CD8-positive, alpha-beta memory T cell (primary cell): ENCODE results near the gene ANKRD40CL. TPM values are rescaled to one million over a fixed set of nuclear protein-coding genes. Genes with fewer than 3 reads are reported as not detected.
A peak's percentile ranks its signal among the peaks of the same experiment; 100 is the strongest.

Source experiments
- CTCF ChIA-PET: fragments of 350-600 bp; sonication (Branson Sonifier 250); formaldehyde crosslinking; loops from one replicate; lab custom pipeline; 2021; ENCODE audit warnings: antibody characterized with exemption; lab: Charles Lee
- POLR2A ChIA-PET: fragments of 350-600 bp; sonication (Branson Sonifier 250); formaldehyde crosslinking; loops from one replicate; lab custom pipeline; 2021; ENCODE audit warnings: antibody characterized with exemption; lab: Charles Lee
- DNase-seq, 5 donors: peaks; one replicate each; pipeline versions ENCODE4 v3.0.0 to v3.0.0-alpha.2; 2020 to 2022; ENCODE audit warnings: mixed read lengths in 1 of 5
- H3K27ac ChIP-seq: one replicate; pipeline ENCODE4 v1.7.0; 2013; ENCODE audit warnings: low read depth, mild to moderate bottlenecking, low read length, moderate library complexity
- H3K27me3 ChIP-seq: 2 replicates; pipeline ENCODE4 v1.7.0; 2013; ENCODE audit warnings: low read length, mild to moderate bottlenecking; ENCODE audit not compliant: insufficient read depth, poor library complexity, severe bottlenecking
- H3K36me3 ChIP-seq: 2 replicates; pipeline ENCODE4 v1.7.0; 2013; ENCODE audit warnings: mild to moderate bottlenecking, low read length, moderate library complexity; ENCODE audit not compliant: insufficient read depth
- H3K4me1 ChIP-seq: 2 replicates; pipeline ENCODE4 v1.7.0; 2013; ENCODE audit warnings: mild to moderate bottlenecking, low read length, moderate library complexity; ENCODE audit not compliant: insufficient read depth
- H3K4me3 ChIP-seq: 2 replicates; pipeline ENCODE4 v1.7.0; 2013; ENCODE audit warnings: mild to moderate bottlenecking, low read length
- H3K9me3 ChIP-seq: 2 replicates; pipeline ENCODE4 v1.7.0; 2013; ENCODE audit warnings: mild to moderate bottlenecking, low read length
- H3K27ac Mint-ChIP-seq, 8 donors: one replicate each; pipeline ENCODE4 v1.8.0; 2020 to 2021; ENCODE audit warnings: mixed read lengths in 8 of 8, mild to moderate bottlenecking in 6 of 8, inconsistent platforms in 3 of 8, moderate library complexity in 3 of 8
- H3K27me3 Mint-ChIP-seq, 2 donors: one replicate each; pipeline ENCODE4 v1.8.0; 2020 to 2021; ENCODE audit warnings: mixed read lengths in 2 of 2, mild to moderate bottlenecking in 1 of 2, moderate library complexity in 1 of 2
- H3K36me3 Mint-ChIP-seq, 3 donors: one replicate each; pipeline ENCODE4 v1.8.0; 2020 to 2021; ENCODE audit warnings: mixed read lengths in 3 of 3, inconsistent platforms in 1 of 3, mild to moderate bottlenecking in 1 of 3
- H3K4me1 Mint-ChIP-seq, 3 donors: one replicate each; pipeline ENCODE4 v1.8.0; 2020 to 2021; ENCODE audit warnings: mixed read lengths in 3 of 3, inconsistent platforms in 1 of 3, mild to moderate bottlenecking in 1 of 3
- H3K4me3 Mint-ChIP-seq, 7 donors: one replicate each; pipeline ENCODE4 v1.8.0; 2020 to 2021; ENCODE audit warnings: mixed read lengths in 7 of 7, mild to moderate bottlenecking in 6 of 7, moderate library complexity in 4 of 7, inconsistent platforms in 2 of 7
- H3K9me3 Mint-ChIP-seq, 5 donors: one replicate each; pipeline ENCODE4 v1.8.0; 2020 to 2022; ENCODE audit warnings: mixed read lengths in 5 of 5, mild to moderate bottlenecking in 3 of 5, moderate library complexity in 2 of 5, inconsistent platforms in 1 of 5
- polyA plus RNA-seq: library from polyadenylated mRNA; unstranded; fragments of 300-500 nt; fragmentation: Illumina TruSeq; gene quantifications from one replicate; pipeline ENCODE4 v1.2.3, GENCODE V29; 2021
- total RNA-seq, 2 experiments: library from RNA; stranded (reverse); gene quantifications; one replicate each; pipeline ENCODE4 v1.2.3, GENCODE V29; 2021

The ANKRD40CL gene
- total and polyA plus RNA-seq, 3 experiments from 2014 or later, result not detected

GRCh38 chr17:50767030-50767429 is 288 bp downstream of the ANKRD40CL start:
- Histone ChIP-seq H3K36me3 (no peaks in the 10 kb centered on the region), H3K9me3 (no peaks in the 10 kb centered on the region), H3K4me1 (no peaks in the 10 kb centered on the region), H3K27me3 (no peaks in the 10 kb centered on the region), H3K4me3 (no peak overlapping the region), H3K27ac (no peak overlapping the region)
- peaks cover 14 to 33% of the 10 kb centered on the region in 2 donors for H3K27me3 Mint-ChIP-seq
- ChIA-PET POLR2A (no interaction called here), CTCF (no interaction called here)
- H3K4me3 Mint-ChIP-seq, result no peak overlapping the region
- no peak for DNase-seq
- peaks cover 0 to 1% (median 0%) of the 10 kb centered on the region in 3 donors for H3K36me3 Mint-ChIP-seq
- H3K4me1 Mint-ChIP-seq, result peaks cover 6 to 12% (median 10%) of the 10 kb centered on the region in 3 donors
- no peak overlapping the region for H3K27ac Mint-ChIP-seq
- no peaks in the 10 kb centered on the region for H3K9me3 Mint-ChIP-seq

- H3K27me3 ChIP-seq, result no peaks in the 10 kb centered on the region
- no peaks in the 10 kb centered on the region for H3K4me1 ChIP-seq
- ChIA-PET POLR2A (no interaction called here), CTCF (interaction anchor here (1.1 kb wide), 1 partner anchor 17 kb away, joined by 6 read pairs; no protein-coding TSS in a partner anchor)
- H3K4me3 Mint-ChIP-seq, result no peak overlapping the region
- peaks cover 0 to 1% (median 0%) of the 10 kb centered on the region in 3 donors for H3K36me3 Mint-ChIP-seq
- H3K27me3 Mint-ChIP-seq, result peaks cover 11 to 30% of the 10 kb centered on the region in 2 donors
- no peak overlapping the region for H3K4me3 ChIP-seq
- peaks cover 6 to 10% (median 7%) of the 10 kb centered on the region in 3 donors for H3K4me1 Mint-ChIP-seq
- DNase-seq, result no peak
- H3K9me3 ChIP-seq, result no peaks in the 10 kb centered on the region
- no peaks in the 10 kb centered on the region for H3K36me3 ChIP-seq
- H3K27ac Mint-ChIP-seq, result no peak overlapping the region
- no peaks in the 10 kb centered on the region for H3K9me3 Mint-ChIP-seq
- no peak overlapping the region for H3K27ac ChIP-seq
Observed at GRCh38 chr17:50766222-50767023, 895 bp downstream of the ANKRD40CL start.

- Mint-ChIP-seq H3K4me1 (peaks cover 6 to 10% (median 7%) of the 10 kb centered on the region in 3 donors), H3K4me3 (no peak overlapping the region), H3K36me3 (peaks cover 0 to 1% (median 0%) of the 10 kb centered on the region in 3 donors), H3K27ac (peak overlapping the region in 1 of 8 donors; percentile 46), H3K27me3 (peaks cover 11 to 30% of the 10 kb centered on the region in 2 donors), H3K9me3 (no peaks in the 10 kb centered on the region)
- Histone ChIP-seq H3K27me3 (no peaks in the 10 kb centered on the region), H3K4me3 (no peak overlapping the region), H3K9me3 (no peaks in the 10 kb centered on the region), H3K36me3 (no peaks in the 10 kb centered on the region), H3K4me1 (no peaks in the 10 kb centered on the region), H3K27ac (no peak overlapping the region)
- ChIA-PET POLR2A (no interaction called here), CTCF (interaction anchor here (1.1 kb wide), 1 partner anchor 18 kb away, joined by 6 read pairs; no protein-coding TSS in a partner anchor)
- no peak for DNase-seq
Observed at GRCh38 chr17:50765454-50766221, 1.7 kb downstream of the ANKRD40CL start.

GRCh38 chr17:50764734-50765149 is 2.6 kb downstream of the ANKRD40CL start:
- Mint-ChIP-seq H3K36me3 (peaks cover 0 to 1% (median 0%) of the 10 kb centered on the region in 3 donors), H3K4me3 (no peak overlapping the region), H3K27ac (no peak overlapping the region), H3K4me1 (peaks cover 6 to 10% (median 7%) of the 10 kb centered on the region in 3 donors), H3K9me3 (no peaks in the 10 kb centered on the region), H3K27me3 (peaks cover 11 to 26% of the 10 kb centered on the region in 2 donors)
- Histone ChIP-seq H3K4me1 (no peaks in the 10 kb centered on the region), H3K4me3 (no peak overlapping the region), H3K9me3 (no peaks in the 10 kb centered on the region), H3K27me3 (no peaks in the 10 kb centered on the region), H3K36me3 (no peaks in the 10 kb centered on the region), H3K27ac (no peak overlapping the region)
- CTCF ChIA-PET, result no interaction called here
- POLR2A ChIA-PET, result no interaction called here
- DNase-seq, result no peak

- Mint-ChIP-seq H3K27me3 (peaks cover 11 to 24% of the 10 kb centered on the region in 2 donors), H3K9me3 (no peaks in the 10 kb centered on the region), H3K36me3 (peaks cover 0 to 1% (median 0%) of the 10 kb centered on the region in 3 donors), H3K4me3 (peak overlapping the region in 1 of 7 donors; percentile 79), H3K4me1 (peaks cover 7 to 10% (median 7%) of the 10 kb centered on the region in 3 donors), H3K27ac (no peak overlapping the region)
- no peak for DNase-seq
- Histone ChIP-seq H3K27me3 (no peaks in the 10 kb centered on the region), H3K36me3 (no peaks in the 10 kb centered on the region), H3K27ac (no peak overlapping the region), H3K4me3 (no peak overlapping the region), H3K4me1 (no peaks in the 10 kb centered on the region), H3K9me3 (no peaks in the 10 kb centered on the region)
- CTCF ChIA-PET, result interaction anchor here (1.0 to 2.1 kb wide), 2 partner anchors 16 to 67 kb away, joined by 3 to 5 read pairs; no protein-coding TSS in a partner anchor
- POLR2A ChIA-PET, result interaction anchor here (1.1 kb wide), 1 partner anchor 16 kb away, joined by 11 read pairs; no protein-coding TSS in a partner anchor
Observed at GRCh38 chr17:50763716-50764475, 3.4 kb downstream of the ANKRD40CL start.

- ChIA-PET CTCF (interaction anchor here (1.1 to 2.1 kb wide), 3 partner anchors 14 to 68 kb away, joined by 3 to 5 read pairs (median 4); no protein-coding TSS in a partner anchor), POLR2A (no interaction called here)
- no peak for DNase-seq
- H3K27me3 ChIP-seq, result no peaks in the 10 kb centered on the region
- Mint-ChIP-seq H3K4me1 (peaks cover 7 to 10% (median 9%) of the 10 kb centered on the region in 3 donors), H3K27ac (no peak overlapping the region), H3K9me3 (no peaks in the 10 kb centered on the region), H3K4me3 (peak overlapping the region in 1 of 7 donors; percentile 40), H3K36me3 (no peaks in the 10 kb centered on the region), H3K27me3 (peaks cover 8 to 20% of the 10 kb centered on the region in 2 donors)
- H3K36me3 ChIP-seq, result no peaks in the 10 kb centered on the region
- H3K27ac ChIP-seq, result no peak overlapping the region
- H3K4me3 ChIP-seq, result no peak overlapping the region
- H3K4me1 ChIP-seq, result no peaks in the 10 kb centered on the region
- no peaks in the 10 kb centered on the region for H3K9me3 ChIP-seq
Observed at GRCh38 chr17:50762177-50762576, 5.1 kb downstream of the ANKRD40CL start.

GRCh38 chr17:50758989-50759544 is 8.3 kb downstream of the ANKRD40CL start:
- POLR2A ChIA-PET, result interaction anchor here (0.6 kb wide), 1 partner anchor 273 kb away, joined by 3 read pairs; no protein-coding TSS in a partner anchor
- CTCF ChIA-PET, result no interaction called here
- Histone ChIP-seq H3K9me3 (no peaks in the 10 kb centered on the region), H3K4me1 (no peaks in the 10 kb centered on the region), H3K4me3 (no peak overlapping the region), H3K27me3 (no peaks in the 10 kb centered on the region), H3K27ac (no peak overlapping the region), H3K36me3 (no peaks in the 10 kb centered on the region)
- Mint-ChIP-seq H3K4me3 (no peak overlapping the region), H3K4me1 (peaks cover 6 to 8% (median 7%) of the 10 kb centered on the region in 3 donors), H3K9me3 (no peaks in the 10 kb centered on the region), H3K27ac (peak overlapping the region in 1 of 8 donors; percentile 37), H3K27me3 (peaks cover under 1 to 4% of the 10 kb centered on the region in 2 donors), H3K36me3 (peaks cover 0 to 13% (median 2%) of the 10 kb centered on the region in 3 donors)
- DNase-seq, result no peak
